ENCODE measurements around the gene FRMD8.

FRMD8 gene

DNA sequence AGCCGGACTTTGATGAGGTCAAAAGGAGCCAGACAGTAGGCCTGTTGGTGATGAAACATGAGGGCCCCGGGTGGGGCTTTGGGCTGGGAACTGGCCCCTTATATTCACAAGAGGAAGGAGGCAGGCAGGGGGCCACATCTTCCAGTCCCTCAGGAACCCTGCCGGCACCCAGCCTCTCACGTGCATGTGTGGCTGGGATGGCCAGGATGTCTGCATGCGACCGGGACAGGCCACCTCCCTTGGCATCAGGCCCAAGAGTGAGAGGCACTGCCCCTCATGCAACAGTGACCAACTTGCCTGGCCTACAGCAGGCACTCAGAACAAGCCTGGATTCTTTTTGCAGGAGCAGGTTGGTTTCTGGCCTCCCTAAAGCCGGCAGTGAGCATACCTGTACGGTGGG lies 9.4 kb upstream of the FRMD8 start:
- DNase-seq, result no peak

DNA sequence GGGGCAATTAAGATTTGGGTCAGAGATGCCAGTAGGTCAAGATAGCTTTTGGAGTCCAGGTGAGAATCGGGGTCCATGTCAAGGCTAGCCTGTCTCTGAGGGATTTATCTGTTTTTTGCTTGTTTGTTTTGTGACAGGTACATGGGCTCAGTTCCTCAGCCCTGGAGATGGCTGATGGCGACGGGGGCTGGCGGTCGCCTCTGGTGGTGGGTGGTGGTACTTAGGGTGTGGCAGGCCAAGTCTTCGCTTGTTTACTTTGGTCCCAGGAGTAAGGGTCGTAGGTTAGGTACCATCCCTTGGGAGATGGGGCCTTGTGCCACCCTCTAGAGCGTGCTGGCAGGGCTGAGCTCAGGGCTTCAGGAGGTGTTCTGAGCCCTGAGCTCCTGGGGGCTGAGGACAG lies 8.7 kb upstream of the FRMD8 start:
- DNase-seq, result no peak

DNA sequence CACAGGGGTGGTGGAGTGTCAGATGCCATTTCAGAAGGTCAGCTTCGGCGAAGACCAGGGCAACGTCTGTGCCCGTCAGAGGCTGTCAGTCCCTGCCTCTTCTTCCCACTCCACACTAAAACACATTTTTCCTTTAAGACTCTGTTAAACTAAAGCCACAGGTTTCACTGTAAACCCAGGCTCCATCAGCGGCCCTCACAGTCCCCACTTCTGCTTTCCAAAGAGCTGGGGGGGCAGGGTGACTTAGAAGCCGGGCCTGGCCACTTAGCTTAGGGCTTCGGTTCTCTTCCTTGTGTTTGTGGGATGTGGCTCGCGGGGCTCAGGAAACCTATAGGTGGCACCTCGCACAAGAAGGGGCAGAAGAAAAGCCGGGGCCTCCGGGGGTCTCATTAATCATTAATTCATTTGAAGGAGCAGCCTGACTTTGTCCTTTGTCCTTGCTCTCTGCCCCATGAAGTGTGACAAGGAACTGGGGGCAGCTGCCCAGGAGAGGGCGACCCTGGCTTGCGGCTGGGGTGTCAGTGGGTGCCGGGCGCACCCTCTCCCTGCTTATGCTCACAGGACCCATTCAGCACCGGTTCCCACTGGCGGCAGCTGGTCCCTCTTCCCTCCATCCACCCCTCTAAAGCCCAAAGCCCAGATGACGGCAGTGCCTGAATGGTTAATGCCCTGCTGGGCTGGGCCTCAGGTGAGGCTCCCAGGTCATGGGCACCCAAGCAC lies 8.1 kb upstream of the FRMD8 start:
- peak; percentile 87 for DNase-seq

DNA sequence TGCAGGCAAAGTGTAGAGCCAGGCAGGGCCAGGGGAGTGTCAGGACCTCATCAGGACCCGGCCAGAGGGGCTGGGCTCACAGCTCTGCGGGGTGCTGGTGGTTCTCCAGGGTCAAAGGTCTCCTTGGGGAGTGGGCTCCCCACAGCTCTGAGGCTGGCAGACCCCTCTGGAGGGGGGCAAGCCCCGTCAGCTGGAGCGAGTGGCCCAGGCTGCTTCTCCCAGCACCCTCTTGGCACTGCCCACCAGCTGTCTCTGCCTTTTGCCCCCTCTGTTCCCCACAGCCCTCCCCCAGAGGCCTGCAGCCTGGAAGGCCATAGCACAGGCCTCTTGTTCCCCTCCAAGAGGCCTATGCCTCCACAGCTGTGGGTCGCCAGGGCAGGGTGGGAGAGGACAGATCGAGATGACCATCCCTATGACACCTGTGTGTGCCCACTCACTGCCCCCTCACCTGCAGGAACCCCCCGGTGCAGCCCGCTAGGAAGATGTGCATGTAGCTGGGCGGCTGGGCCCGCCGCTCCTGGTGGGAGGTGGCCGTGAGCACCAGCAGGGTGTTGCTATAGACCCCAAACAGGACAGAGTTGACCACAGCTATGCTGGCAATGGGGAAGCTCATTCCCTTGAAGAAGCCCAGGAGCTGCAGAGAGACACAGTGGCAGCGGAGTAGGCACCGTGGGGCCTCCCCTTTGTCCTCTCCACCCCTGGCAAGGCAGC lies 7.4 kb upstream of the FRMD8 start:
- DNase-seq, result no peak

DNA sequence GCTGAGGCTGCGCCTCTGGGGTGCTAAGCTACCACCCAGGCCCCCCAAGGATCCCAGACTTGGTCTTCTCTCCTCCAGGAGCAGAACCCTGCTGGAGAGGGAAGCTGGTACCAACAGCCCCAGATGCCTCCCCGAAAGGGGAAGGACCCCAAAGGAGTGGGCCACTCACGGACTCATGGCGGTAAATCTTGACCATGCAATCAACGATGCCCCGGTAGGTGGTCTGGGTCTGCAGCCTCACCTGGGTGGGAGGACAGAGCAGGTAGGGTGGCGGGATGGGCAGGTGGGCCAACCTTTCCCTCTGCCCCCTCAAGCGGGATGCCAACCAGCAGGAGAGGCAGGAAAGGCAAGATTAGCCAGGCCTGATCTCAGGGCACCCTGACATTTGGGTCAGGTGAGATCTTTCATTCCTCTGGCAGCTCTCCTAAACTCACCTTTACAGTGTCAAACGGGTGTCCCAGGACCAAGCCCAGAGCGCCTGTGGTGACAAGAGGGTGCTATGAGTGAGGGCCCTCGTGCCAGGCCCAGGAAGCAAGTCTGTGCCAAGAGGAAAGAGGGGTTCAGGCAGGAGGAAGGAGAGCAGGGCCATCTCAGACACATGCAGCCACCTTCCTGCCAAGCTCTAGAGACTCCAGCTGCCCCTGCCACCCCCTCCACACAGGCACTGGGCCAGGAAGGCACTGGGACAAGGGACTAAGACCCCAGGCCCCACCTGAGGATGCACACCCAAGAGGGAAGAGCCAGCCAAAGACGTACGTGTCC lies 6.6 kb upstream of the FRMD8 start:
- no peak for DNase-seq

DNA sequence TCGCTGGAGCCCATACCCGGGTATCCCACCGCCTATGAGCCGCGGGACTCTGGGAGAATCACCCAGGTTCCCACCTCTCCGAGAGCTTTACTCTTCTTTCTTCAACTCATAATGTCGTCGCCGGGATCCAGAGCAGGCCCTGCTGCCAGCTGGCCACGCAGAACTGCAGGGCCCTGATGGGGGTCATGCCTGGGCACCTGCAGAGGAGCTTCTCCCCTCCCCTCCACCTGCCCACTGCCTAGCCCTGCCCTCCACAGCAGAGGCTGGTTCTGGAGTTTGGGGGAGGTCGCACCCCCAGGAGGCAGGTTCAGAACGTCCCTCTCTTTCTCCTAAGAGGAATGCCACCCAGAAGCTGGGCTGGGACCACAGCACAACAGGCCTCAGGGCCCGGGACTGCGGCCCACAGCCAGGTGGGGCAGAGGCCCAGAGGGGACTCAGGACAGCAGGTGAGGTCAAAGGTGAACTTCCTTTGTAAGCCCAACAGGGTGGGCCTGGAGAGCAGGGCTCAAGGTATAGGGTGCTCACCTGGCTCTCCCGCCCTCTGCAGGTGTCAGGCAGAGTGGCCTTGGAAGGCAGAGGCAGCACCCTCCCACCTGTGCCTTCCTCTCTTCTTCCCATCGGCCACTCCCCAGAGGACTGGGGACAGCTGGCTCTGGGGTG lies 5.8 kb upstream of the FRMD8 start:
- DNase-seq, result no peak

DNA sequence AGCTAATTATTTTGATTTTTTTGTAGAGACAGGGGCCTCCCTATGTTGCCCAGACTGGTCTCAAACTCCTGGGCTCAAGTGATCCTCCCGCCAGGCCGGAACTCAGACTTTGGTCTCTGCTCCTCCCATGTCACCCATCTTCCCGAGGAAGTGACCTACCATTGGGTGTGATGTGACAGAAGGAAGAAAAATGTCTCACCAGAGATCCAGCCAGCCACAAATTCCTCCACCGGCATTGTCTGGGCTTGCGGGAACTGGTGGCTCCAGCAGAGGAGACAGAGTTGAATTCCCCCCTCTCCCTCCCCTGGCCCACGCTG lies 4.8 kb upstream of the FRMD8 start:
- DNase-seq, result peak; percentile 80

DNA sequence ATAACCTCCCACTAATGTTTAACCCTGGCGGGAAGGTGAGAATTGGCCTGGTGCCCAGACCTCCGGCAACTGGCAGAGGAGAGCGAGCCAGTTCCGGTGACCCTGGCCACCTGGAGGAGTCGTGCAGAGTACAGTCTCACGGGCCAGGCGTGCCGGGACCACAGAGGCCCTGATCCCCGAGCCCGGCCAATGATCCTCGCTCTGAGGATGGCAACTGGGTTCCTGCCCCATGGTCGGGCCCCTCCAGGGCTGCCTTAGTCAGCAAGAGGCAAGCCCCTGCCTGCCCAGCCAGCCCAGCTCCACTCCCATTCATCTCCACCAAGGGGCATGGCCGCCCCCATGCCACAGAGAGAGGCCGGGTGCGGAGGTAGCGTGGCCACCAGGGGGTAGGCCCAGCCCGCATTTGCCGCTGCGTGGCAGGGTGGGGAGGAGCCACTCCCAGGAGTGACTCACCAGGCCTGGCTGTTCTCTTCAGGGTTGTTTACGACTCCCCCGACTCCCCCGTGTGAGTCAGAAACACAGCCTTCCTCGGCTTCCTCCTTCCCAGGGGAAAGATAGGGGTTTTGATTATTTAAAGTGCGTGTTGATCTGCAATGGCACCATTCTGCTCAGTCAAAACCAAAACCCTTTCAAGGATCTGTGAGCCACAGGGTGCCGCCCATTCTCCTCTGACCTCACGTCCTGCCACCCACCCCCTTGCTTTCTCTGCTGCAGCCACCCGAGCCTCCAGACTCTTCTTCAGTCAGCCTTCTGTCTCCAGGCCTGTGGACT lies 4.2 kb upstream of the FRMD8 start, which contains the start of gene SLC25A45:
Gene SLC25A45 (minus strand): TSS at position 614 of the 771 bp plus-strand sequence. CDS start 695 bp downstream, outside the sequence.
- peak; percentile 96 for DNase-seq

DNA sequence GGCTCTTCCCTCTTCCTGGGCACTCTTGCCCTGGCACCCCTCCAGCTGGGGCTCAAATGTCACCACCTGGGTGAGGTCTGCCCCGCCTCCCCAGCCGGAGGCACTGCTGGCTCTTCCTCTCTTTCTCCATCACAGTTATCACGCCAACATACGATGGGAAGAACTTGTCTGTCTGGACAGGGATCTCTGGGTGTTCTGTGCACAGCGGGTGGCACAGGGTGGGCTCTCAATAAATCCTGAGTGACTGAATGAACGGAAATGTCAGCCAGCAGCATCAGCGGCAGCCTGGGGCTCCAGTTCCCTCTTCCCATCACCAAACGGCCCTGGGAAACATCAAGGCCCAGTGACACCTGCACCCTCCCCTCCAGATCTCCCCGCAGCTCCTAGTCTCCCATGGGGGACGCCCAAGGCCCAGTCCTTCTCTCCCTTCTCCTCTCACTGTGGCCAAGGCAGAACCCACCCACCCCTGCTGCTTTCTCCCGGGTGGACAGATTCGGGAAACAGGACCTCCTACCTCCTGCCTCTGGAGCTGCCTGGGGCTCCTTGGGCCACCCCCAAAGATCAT lies 3.6 kb upstream of the FRMD8 start:
- no peak for DNase-seq

DNA sequence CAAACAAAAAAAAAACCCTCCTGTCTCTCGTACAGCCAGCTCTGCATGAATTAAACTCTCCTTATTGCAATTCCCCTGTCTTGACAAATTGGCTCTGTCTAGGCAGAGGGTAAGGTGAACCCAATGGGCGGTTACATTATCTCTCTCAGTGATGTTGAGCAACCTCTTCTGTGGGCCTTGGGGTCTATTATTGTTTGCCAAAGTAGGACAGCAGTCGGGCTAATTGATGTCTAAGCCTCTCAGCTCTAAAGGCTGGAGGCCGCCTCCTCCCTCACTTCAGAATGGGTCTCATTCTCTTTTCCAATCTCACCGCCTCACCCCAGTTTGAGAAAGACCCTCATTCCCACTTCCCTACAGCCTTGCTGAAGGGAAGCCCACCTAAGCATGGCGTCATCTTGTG lies 2.7 kb upstream of the FRMD8 start:
- peak; percentile 46 for DNase-seq

DNA sequence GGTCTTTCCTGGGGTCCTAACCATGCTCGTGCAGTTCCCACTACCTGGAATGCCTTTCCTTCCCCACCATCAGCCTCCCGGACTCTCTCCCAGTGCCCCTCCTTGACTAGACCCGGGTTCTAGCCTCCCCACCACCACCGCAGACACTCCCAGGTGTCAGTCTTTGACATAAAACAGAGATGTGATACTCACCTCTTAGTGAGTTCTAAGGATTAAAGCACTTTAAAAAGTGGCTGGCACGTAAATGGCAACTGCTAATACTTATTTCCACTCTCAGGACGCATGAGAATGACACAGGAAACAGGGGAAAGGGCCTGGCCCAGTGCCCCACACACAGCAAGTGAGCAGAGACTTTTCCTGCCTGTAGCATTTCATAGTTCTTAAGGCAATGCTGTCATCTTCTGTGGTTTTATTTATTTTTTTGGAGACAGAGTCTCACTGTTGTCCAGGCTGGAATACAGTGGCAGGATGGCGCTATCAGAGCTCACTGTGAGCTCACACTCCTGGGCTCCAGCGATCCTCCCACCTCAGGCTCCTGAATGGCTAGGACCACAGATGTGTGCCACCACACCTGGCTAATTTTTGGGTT lies 2.0 kb upstream of the FRMD8 start:
- peak; percentile 25 for DNase-seq

DNA sequence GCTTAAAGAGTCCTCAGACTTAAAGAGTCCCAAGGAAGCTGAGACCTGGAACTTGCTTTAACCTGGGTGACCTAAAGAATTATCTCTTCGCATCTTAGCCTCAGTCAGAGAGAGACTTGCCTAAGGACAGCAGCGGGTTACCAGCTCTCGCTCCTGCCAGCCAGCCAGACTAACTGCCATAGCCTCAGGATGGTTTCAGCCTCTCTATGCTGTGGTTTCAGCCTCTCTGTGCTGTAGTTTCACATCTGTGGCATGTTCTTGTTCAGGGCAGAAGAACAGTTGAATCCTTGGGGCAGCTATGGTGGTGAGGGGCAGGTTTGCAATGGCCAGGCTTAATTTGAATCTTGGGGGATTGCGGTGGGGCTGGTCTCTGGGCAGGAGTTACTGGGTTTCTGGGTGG lies 2.3 kb downstream of the FRMD8 start:
- no peak for DNase-seq

DNA sequence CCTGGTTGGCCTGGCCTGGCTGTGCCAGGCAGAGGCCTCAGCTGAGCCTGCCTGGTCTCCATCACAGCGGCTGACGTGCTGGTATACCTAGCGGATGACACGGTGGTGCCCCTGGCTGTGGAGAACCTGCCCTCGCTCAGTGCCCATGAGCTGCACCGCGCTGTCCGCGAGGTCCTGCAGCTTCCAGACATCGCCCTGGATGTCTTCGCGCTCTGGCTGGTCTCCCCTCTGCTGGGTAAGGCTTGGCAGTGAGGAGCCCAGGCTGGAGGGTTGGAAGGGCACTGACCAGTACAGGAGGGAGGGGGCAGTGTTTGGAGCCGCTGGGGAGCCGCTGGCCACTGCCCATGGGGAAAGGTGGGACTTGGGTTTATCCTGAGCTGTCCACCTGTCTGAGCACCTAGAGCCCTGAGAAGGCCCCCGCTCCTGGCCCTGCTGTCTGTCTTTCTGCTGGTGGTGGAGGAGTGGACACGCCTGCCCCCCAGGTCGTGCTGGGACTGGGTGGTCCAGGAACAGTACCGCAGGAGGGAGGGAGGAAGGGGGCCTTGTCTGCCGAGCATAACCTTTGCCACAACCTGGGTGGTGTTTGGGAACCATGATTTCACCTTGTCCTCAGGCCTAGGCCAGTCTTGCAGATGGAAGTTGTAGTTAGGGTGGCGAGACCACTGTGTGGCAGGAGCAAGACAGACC lies 3.0 kb downstream of the FRMD8 start:
- DNase-seq, result no peak

DNA sequence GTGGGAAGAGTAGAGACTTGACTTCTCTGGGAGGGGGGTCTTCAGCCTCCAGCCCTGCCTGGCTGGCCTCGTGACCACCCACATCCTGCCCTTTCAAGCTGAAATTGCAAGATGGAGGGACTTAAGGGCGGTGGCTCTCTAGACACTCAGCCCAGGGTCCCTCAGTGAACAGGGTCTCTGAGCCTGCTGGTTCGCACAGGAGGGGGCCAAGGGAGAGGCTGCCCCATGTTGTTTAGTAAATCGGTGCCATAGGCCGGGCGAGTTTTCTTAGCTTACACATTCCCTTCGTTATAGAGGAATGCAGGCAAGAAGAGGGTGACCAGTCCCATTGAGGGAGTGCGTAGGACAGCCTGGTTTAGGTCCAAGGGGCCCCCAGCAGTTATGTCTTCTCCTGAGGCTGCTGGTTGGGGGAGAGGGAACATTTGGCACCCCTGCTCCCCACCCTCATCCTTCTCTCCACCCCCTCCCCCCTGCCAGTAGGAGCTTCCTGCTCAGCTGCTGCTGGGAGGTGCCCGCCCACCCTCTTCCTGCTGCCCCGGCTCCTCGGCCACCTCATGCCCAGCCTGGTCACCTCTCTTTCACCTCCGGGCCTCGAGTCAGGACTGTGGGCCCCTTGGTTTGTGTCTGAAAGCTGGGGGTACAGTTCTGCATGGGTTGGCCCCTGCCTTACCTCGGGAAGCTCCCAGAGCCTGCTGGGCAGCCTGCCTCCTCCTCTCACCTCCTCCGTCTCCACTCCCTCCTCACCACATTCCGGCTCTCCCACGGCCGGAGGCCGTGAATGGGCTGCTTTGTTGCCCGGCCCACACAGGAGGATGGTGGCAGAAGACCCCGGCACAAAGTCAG lies 3.9 kb downstream of the FRMD8 start:
- no peak for DNase-seq

DNA sequence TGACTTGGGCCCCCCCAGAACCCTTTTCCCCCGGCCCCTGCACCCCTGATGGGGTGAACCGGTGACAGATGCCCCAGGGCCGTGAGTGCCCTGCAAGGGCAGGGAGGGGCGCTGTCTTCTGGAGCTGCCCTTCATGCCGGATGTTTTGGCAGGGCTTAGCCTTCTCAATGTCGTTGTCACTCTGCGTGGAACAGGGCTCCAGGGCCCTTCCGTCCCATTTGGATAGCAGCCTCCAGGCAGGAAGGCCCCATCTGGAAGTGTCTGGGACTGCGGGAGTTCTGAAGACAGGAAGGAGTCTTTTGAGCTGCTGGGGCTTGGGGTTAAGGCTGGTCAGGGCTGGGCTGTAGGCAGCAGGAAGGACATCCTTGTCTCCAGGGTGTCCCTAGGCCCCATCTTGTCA lies 4.6 kb downstream of the FRMD8 start:
- no peak for DNase-seq

DNA sequence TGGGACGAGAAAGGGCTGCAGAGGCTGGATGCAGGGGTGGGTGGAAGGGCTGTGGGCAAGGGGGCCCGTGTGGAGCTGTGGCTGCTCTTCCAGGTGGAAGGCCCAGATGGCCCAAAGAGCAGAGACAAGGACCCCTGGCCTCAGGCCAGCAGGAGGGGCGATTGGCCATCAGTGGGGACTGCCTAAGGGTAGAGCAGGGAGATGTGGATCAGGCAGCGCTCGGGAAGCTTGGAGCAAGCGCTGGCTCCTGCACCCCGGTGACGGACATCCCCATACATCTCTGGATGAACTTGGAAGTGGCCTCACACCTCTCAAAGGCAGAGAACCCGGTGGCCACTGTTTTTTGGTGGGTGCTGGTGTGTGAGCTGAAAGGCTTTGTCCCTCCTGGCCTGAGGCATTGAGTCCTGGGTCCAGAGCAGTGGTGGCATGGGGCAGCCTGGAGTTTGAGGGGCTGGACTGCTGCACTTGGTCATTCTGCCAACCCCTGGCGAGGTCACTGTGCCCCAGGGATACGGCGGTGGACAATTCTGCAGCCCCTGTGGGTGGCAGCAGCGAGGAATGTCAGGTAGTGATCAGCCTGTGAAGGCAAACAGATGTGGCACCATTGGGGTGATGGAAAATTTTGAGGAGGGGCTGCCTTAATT lies 5.9 kb downstream of the FRMD8 start:
- DNase-seq, result no peak

DNA sequence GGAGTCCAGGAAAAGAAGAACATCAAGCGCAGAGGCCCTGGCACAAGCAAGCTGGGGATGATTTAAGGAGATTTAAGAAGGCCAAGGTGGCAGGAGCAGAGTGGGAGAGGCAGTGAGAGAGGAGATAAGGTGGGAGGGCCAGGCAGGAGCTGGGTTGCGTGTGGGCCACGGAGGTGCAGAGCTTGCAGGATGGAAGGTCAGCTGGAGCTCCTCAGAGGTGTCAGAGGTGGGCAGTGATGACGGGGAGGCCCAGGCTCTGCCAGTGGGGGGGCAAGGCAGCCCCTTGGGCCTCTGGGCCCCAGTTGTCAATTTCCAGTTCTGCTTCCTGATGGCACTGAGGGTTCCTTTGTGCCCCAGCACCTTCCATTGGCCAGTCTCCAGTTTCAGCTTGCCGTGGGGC lies 6.5 kb downstream of the FRMD8 start:
- no peak for DNase-seq

DNA sequence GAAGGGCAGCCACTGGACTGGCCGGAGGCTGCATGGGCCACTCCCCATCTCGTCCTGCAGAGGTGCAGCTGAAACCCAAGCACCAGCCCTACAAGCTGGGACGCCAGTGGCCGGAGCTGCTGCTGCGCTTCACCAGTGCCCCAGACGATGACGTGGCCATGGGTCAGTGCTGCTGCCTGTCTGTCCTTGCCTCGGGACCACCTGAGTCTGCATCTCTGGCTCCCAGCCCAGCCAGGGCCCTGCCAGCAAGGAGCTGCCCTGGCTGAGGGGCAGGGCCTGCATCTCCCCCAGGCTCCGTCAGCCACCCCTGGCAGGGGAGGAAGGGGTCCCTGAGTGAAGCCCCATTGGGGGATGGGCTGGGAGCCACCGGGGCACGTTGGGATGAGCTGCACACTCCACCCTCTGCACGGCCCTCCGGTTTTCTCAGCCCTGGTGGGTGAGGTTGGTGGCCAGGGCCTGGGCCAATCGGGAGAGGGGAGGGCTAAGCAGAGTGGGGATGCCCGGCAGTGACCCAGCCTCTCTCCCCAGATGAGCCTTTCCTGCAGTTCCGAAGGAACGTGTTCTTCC lies 7.2 kb downstream of the FRMD8 start:
- DNase-seq, result no peak

DNA sequence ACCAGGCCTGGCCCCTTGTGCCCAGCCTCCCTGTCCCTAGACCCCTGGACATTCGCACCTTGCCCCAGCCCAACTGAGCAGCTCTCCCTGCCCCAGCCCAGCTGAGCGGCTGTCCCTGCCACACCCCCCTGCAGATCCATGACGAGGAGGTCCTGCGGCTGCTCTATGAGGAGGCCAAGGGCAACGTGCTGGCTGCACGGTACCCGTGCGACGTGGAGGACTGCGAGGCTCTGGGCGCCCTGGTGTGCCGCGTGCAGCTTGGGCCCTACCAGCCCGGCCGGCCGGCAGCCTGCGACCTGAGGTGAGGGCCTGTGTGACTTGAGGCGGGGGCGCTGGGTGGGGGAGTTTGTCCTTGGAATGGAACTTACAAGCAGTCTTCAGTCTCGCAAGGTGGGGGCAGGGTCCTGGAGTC lies 7.7 kb downstream of the FRMD8 start:
- DNase-seq, result no peak

All from hematopoietic multipotent progenitor cell treated with erythropoietin and hydrocortisone succinate and interleukin-3 and kit ligand, for 4 days (in vitro differentiated cells).